BE2C (cell line): ENCODE results near the gene KIF16B.

Experiments used
- DNase-seq: peaks from one replicate; pipeline ENCODE4 v3.0.0-alpha.2; 2020
- H3K27me3 ChIP-seq: fragments of 250-450 bp; sonication (Bioruptor Pico); 2 replicates; pipeline ENCODE4 v1.5.1; 2020; ENCODE audit warnings: mild to moderate bottlenecking
- H3K36me3 ChIP-seq: fragments of 250-450 bp; sonication (Bioruptor Pico); 2 replicates; pipeline ENCODE4 v1.5.1; 2020; ENCODE audit warnings: mild to moderate bottlenecking
- H3K4me1 ChIP-seq: fragments of 250-450 bp; sonication (Bioruptor Pico); 2 replicates; pipeline ENCODE4 v1.5.1; 2020
- H3K4me3 ChIP-seq: 2 replicates; pipeline ENCODE4 v1.5.1; 2011; ENCODE audit warnings: low read depth, low read length
- H3K9me3 ChIP-seq: fragments of 250-450 bp; sonication (Bioruptor Pico); 2 replicates; pipeline ENCODE4 v1.5.1; 2020
- CTCF ChIP-seq: IDR thresholded peaks from 2 replicates; pipeline ENCODE4 v1.5.1; 2012; ENCODE audit warnings: mild to moderate bottlenecking, low read depth, low read length

Gene KIF16B

GRCh38 chr20:16224836-16225235 is 348.4 kb downstream of the KIF16B start:
- no peaks in the 10 kb centered on the region for H3K36me3 ChIP-seq
- TF ChIP-seq CTCF = no peak
- DNase-seq = no peak
- 0 out of 2 replicates have a peak, but pooled peaks cover 4% of the 10 kb centered on the region for H3K9me3 ChIP-seq
- H3K27me3 ChIP-seq = no peaks in the 10 kb centered on the region
- H3K4me1 ChIP-seq = peaks cover 4% of the 10 kb centered on the region
- no peak overlapping the region for H3K4me3 ChIP-seq

- H3K27me3 ChIP-seq = no peaks in the 10 kb centered on the region
- no peak overlapping the region for H3K4me3 ChIP-seq
- H3K4me1 ChIP-seq = peaks cover 4% of the 10 kb centered on the region
- 0 out of 2 replicates have a peak, but pooled peaks cover 4% of the 10 kb centered on the region for H3K9me3 ChIP-seq
- H3K36me3 ChIP-seq = no peaks in the 10 kb centered on the region
- TF ChIP-seq CTCF = no peak
- DNase-seq = peak; percentile 14
Measured at GRCh38 chr20:16222859-16223411, 350.3 kb downstream of the KIF16B start.
